ENCODE results near the gene ZNF443. TPM values are rescaled to one million over a fixed set of nuclear protein-coding genes. Genes with fewer than 3 reads are reported as not detected.
"Not testable (repeated sequence)": the region's sequence is repeated elsewhere in the genome, so short reads cannot be mapped to it uniquely, and the experiment has no call there.

ZNF443 gene
- total RNA-seq, 2 donors from 2014 or later, result 2.0 to 2.8 TPM

DNA sequence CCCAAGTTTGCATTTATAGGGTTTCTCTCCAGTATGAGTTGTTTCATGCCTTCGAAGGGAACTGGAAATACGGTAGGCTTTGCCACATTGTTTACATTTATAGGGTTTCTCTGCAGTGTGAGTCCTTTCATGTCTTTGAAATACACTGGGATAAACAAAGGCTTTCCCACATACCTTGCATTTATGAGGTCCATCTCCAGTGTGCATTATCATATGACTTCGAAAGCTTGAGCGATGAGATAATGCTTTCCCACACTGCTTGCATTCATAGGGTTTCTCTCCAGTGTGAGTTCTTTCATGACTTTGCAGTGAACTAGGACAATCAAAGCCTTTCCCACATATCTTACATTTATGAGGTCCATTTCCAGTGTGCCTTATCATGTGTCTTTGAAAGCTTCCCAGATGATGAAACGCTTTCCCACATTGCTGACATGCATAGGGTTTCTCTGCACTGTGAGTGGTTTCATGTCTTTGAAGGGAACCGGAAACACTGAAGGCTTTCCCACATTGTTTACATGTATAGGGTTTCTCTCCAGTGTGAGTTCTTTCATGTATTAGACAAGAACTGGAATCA is 10.0 kb downstream of the ZNF443 start:
- DNase-seq; ATAC-seq; intact Hi-C loops (cut with DNase I): not testable (repeated sequence)

DNA sequence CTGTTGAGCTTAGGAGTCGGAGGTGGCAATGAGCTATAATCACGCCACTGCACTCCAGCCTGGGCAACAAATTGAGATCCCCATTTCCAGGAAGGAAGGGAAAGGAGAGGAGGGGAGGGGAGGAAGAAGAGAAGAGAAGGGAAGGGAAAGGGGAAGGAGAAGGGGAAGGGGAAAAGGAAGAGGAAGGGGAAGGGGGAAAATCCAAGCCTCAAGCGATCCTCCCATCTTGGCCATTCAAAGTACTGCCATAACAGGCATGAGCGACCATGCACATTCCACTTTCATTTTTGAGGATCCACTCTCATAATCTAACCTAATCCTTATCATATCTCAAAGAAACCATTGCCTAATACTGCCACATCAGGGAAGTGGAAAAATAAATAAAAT is 14.9 kb downstream of the ZNF443 start:
- DNase-seq (no peak), ATAC-seq (no peak)
- intact Hi-C loops (cut with DNase I), result no loop called here

DNA sequence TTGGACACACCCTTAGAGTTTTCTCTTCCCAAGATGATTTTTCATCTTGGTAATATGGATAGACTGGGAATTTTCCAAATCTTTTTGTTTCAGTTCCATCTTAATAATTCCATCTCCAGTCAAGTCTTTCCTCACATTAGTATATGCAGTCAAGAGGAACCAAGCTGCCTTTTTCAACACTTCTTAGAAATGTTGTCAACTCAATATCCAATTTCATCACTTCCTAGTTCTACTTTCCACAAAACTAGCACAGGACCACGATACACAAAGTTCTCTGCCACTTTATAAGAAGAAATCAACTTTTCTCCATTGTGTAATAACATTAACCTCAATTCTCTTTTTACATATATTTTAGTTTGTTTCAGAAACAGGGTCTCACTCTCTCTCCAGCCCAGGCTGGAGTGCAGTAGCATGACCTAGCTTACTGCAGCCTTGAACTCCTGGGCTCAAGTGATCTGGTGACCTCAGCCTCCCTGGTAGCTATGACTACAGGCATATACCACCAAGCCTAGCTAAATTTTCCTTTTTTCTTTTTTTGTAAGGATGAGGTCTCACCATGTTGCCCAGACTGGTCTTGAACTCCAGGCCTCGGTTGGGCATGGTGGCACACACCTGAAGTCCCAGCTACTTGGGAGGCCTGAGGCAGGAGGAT is 15.5 kb downstream of the ZNF443 start:
- intact Hi-C loops (cut with DNase I), result no loop called here
- DNase-seq (no peak), ATAC-seq (no peak)

DNA sequence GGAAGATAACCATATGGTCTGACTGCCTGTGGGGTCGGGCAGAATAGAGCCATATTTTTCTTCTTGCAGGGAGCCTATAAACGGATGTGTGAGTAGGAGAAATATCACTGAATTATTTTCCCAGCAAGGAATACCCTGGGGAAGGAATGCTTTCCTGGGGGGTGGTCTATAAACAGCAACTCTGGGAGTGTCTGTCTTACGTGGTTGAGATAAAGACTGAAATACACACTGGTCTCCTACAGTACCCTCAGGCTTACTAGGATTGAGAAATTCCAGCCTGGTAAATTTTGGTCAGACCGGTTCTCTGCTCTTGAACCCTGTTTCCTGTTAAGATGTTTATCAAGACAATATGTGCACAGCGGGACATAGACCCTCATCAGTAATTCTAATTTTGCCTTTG is 23.5 kb downstream of the ZNF443 start:
- ATAC-seq; DNase-seq; intact Hi-C loops (cut with DNase I): not testable (repeated sequence)

DNA sequence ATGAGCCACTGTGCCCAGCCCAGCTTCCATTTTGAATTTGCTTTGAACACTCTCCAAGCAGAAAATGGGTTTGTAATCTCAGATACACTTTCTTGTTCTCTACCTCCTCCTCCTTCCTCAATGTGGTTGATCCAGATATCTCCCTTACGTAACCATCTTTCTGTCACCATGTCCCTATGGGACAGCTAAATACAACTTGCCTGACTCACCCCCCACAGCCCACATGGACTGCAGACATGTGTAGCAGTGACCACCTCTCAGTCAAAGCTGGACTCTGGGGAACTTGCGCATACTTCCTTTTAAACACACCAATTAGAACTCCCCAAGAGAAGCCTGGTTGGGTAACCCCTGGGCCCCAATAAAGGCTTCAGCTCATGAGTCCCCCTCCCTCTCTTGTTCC is 28.9 kb downstream of the ZNF443 start:
- intact Hi-C loops (cut with DNase I), result no loop called here
- ATAC-seq (no peak), DNase-seq (no peak)

DNA sequence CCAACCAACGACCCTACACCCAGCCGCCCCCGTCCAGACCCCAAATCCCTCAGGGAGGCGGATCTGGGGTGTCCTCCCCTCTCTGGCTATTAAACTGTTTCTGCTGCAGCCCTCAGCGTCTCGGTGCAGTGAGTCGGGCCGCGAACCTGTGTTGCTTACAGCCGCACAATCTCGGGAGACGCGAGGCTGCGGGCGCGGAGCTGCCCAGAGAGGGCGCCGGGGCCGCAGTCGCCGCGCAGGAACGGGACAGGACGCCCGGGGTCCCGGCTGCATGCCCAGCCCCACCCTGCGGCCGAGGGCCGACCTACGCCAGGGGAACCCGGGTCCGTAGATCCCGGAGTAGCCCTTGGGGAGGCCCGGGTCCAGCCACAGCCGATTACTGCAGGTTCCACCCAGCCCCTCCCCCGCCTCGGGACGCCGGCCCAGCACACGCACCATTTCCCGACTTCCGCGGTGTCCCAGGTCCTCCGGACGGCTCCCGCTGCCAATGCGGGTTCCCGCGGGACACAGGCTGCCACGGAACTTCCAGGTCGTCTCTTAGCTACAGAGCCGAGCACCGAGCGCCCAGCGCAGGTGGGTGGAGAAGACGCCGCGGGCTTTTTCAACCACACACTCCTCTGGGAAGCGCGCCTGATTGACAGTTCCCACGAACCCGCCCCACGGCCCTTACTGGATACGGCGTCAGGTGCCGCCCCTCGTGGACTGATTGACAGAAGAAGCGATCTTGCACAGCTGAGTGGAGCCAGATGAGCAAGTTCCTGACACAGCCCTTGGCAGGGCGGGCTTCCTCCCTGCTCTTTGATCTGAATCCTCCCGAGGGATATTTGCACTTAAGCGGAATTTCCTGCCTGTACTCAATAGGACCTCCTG is 40.0 kb downstream of the ZNF443 start, which contains the start of gene ZNF799:
Gene ZNF799, minus strand, starts transcription at position 639 of the 870 bp plus-strand sequence. Its CDS starts 201 bp downstream, at position 438.
- peak; percentile 99 to 100 for ATAC-seq
- DNase-seq, result peak; percentile 100
- intact Hi-C loops (cut with DNase I), result no loop called here

DNA sequence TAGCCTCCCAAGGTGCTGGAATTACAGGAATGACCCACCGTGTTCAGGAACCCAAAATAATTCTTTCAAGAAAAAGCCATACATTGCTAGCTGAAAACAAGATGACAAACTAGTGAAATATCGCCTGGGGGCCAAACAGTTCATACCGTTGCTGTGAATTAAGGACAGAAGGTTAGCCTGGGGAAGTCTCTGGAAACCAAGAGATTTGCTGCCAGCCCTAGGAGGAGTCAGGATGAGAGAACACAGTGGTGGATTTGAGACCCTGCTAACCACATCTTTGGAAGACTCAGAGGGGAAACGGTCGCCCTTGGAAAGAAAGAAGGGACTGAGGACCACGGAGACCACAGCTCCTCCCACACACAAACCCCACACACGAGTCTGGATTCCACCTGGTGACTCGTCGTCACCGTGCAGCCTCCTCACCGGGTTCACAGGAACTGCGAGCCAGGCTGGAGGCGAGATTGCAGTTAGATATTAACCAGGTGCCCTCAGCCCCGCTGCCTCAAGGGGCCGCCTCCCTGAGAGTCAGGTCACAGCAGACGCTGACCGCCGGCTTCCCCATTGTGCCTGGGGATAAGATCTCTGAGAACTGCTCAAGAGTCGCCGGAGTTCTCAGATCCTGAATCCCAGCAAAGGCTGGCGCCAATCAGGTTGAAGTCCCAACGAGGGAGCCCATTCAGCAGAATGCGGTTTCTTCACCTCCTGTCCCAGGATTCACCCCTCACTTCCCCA is 40.8 kb downstream of the ZNF443 start:
- ATAC-seq (peak; percentile 12 to 30), DNase-seq (peak; percentile 26)
- intact Hi-C loops (cut with DNase I), result not testable (repeated sequence)

DNA sequence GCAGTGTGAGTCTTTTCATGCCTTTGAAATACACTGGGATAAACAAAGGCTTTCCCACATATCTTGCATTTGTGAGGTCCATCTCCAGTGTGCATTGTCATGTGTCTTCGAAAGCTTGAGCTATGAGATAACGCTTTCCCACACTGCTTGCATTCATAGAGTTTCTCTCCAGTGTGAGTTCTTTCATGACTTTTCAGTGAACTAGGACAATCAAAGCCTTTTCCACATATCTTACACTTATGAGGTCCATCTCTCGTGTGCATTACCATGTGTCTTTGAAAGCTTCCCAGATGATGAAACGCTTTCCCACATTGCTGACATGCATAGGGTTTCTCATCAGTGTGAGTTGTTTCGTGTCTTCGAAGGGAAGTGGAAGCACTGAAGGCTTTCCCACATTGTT is 49.7 kb downstream of the ZNF443 start:
- intact Hi-C loops (cut with DNase I); DNase-seq; ATAC-seq: not testable (repeated sequence)

DNA sequence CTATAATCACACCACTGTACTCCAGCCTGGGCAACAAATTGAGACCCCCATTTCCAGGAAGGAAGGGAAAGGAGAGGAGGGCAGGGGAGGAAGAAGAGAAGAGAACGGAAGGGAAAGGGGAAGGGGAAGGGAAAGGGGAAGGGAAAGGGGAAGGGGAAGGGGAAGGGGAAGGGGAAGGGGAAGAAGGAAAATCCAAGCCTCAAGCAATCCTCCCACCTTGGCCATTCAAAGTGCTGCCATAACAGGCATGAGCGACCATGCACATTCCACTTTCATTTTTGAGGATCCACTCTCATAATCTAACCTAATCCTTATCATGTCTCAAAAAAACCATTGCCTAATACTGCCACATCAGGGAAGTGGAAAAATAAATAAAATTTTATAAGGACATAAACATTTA is 54.5 kb downstream of the ZNF443 start:
- DNase-seq; intact Hi-C loops (cut with DNase I); ATAC-seq: not testable (repeated sequence)

DNA sequence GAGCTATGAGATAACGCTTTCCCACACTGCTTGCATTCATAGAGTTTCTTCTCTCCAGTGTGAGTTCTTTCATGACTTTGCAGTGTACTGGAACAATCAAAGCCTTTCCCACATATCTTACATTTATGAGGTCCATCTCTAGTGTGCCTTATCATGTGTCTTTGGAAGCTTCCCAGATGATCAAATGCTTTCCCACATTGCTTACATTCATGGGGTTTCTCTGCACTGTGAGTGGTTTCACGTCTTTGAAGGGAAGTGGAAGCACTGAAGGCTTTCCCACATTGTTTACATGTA is 60.4 kb downstream of the ZNF443 start:
- intact Hi-C loops (cut with DNase I), result no loop called here
- DNase-seq, result no peak
- no peak for ATAC-seq

DNA sequence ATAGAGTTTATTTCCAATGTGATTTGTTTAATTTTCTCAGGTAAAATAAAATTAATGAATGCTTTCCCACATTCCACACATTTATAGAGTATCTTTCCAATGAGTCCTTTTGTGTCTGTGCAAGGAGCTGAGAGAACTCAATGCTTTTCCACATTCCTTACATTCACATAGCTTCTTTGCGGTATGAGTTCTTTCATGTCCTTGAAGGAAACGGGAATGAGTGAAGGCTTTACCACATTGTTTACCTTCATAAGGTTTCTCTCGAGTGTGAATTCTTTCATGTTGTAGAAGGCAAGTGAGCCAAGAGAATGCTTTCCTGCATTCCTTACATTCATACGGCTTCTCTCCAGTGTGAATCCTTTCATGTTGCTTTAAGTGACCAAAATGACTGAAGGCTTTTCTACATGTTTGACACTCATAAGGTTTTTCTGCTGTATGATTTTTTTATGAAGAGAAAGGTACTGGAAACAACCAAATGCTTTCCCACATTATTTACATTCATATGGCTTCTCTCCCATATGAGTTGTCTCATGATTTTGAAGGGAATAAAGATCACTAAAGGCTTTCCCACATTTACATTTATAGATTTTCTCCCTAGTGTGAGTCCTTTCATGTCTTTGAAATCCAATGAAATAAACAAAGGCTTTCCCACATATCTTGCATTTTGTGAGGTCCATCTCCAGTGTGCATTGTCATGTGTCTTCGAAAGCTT is 60.9 kb downstream of the ZNF443 start:
- intact Hi-C loops (cut with DNase I), result no loop called here
- DNase-seq (no peak), ATAC-seq (no peak)

Other genes starting within 250 kb of the ZNF443 start
- gene ZNF44, start 146.1 kb downstream of the ZNF443 start, total RNA-seq, result 10 to 100 TPM in 1 of 2 donors, 1 to 10 TPM in 1; 7.4 to 11.5 TPM
- 1 to 10 TPM; 3.8 to 6.3 TPM for gene ZNF563, start 107.4 kb downstream of the ZNF443 start, total RNA-seq
- gene ZNF442, start 75.3 kb downstream of the ZNF443 start, total RNA-seq, result 1 to 10 TPM; 2.9 to 4.3 TPM
- gene ZNF799, start 39.8 kb downstream of the ZNF443 start, total RNA-seq, result 1 to 10 TPM; 2.4 to 3.6 TPM
- 1 to 10 TPM; 1.2 to 1.3 TPM for gene ZNF709, start 43.8 kb upstream of the ZNF443 start, total RNA-seq
- 10 to 100 TPM in 1 of 2 donors, 1 to 10 TPM in 1; 7.7 to 11.9 TPM for gene ZNF564, start 110.5 kb upstream of the ZNF443 start, total RNA-seq
- 1 to 10 TPM; 4.1 to 4.4 TPM for gene ZNF490, start 169.8 kb upstream of the ZNF443 start, total RNA-seq
- 10 to 100 TPM; 18.9 to 21.5 TPM for gene ZNF791, start 169.9 kb upstream of the ZNF443 start, total RNA-seq
- 10 to 100 TPM; 42.1 to 55.8 TPM for gene MAN2B1, start 225.7 kb upstream of the ZNF443 start, total RNA-seq
- gene WDR83, start 225.8 kb upstream of the ZNF443 start, total RNA-seq, result 1 to 10 TPM; 7.8 to 8.0 TPM
- 10 to 100 TPM; 38.4 to 51.9 TPM for gene DHPS, start 240.9 kb upstream of the ZNF443 start, total RNA-seq
- gene GNG14, start 247.0 kb upstream of the ZNF443 start, total RNA-seq, result not detected

Measured in left cardiac atrium (tissue), 4 donors.